ENCODE measurements around the gene OR6Y1. TPM values are rescaled to one million over a fixed set of nuclear protein-coding genes. Genes with fewer than 3 reads are reported as not detected.
A peak's percentile ranks its signal among the peaks of the same experiment; 100 is the strongest.

OR6Y1 gene
- total and polyA plus RNA-seq, 2 donors from 2014 or later: not detected

DNA sequence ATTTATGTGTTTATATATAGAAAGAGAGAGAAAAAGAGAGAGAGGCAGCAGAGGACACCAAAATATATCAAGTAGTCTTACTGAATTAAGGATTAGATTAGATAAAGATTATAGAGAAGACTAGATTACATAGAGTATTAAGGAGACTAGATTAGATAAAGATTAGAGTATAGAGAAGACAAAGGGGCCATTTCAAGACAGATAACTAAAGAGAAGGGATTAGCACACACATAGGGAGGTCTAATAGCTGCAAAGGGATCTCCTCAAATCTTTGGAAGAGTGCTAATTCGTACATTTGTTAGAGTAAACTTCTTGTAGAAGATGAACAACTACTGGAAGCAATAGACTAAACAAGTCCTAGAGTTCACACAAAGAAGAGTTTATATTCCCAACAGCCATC lies 34.2 kb downstream of the OR6Y1 start:
- TF ChIP-seq, protein P1, sequence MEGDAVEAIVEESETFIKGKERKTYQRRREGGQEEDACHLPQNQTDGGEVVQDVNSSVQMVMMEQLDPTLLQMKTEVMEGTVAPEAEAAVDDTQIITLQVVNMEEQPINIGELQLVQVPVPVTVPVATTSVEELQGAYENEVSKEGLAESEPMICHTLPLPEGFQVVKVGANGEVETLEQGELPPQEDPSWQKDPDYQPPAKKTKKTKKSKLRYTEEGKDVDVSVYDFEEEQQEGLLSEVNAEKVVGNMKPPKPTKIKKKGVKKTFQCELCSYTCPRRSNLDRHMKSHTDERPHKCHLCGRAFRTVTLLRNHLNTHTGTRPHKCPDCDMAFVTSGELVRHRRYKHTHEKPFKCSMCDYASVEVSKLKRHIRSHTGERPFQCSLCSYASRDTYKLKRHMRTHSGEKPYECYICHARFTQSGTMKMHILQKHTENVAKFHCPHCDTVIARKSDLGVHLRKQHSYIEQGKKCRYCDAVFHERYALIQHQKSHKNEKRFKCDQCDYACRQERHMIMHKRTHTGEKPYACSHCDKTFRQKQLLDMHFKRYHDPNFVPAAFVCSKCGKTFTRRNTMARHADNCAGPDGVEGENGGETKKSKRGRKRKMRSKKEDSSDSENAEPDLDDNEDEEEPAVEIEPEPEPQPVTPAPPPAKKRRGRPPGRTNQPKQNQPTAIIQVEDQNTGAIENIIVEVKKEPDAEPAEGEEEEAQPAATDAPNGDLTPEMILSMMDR (IDR thresholded peaks at IDR 0.05; ENCODE audit: borderline replicate concordance, extremely low read depth, insufficient read depth): no peak
- no peak overlapping the region for H3K9ac ChIP-seq (ENCODE audit: low read length in 3 of 3)
- H3K27me3 ChIP-seq (ENCODE audit: control insufficient read depth, insufficient read depth, low read length): no peaks in the 10 kb centered on the region
- intact Hi-C loops (cut with DNase I): no loop called here
- H3K9me3 ChIP-seq (ENCODE audit: control insufficient read depth in 2 of 3, insufficient read depth in 1 of 3, low read length in 3 of 3): no peaks in the 10 kb centered on the region
- H3K27ac ChIP-seq (ENCODE audit: low read depth in 2 of 2, low read length in 2 of 2): no peak overlapping the region
- H3K4me1 ChIP-seq (ENCODE audit: control insufficient read depth in 2 of 3, insufficient read depth in 2 of 3, low read depth in 1 of 3, low read length in 3 of 3): no peaks in the 10 kb centered on the region
- H3K4me3 ChIP-seq (ENCODE audit: low read length in 3 of 3): no peak overlapping the region
- no peak for DNase-seq
- no peak for FAIRE-seq
- no peaks in the 10 kb centered on the region for H3K36me3 ChIP-seq (ENCODE audit: control insufficient read depth in 2 of 3, insufficient read depth in 3 of 3, low read length in 3 of 3)

DNA sequence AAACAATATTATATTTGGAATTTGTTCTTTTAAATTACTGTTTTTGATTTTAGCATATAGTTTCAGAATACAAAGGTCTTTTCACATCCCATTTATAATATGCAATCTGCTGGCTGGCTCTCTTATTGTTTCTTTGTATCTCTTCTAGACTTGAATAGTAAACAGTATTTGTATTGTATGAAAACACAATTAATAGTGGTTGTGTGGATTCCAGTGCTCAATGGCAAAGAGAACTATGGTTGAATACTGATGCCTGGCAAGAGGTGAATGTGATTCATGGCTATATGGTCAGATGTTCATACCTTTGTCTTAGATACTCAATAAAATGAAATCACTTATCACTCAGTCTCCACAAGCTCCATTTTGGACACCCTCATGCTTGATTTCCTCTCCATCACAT lies 37.2 kb downstream of the OR6Y1 start:
- Histone ChIP-seq H3K4me3 (ENCODE audit: low read length in 3 of 3) (no peak overlapping the region), H3K27me3 (ENCODE audit: control insufficient read depth, insufficient read depth, low read length) (no peaks in the 10 kb centered on the region), H3K9me3 (ENCODE audit: control insufficient read depth in 2 of 3, insufficient read depth in 1 of 3, low read length in 3 of 3) (no peaks in the 10 kb centered on the region), H3K36me3 (ENCODE audit: control insufficient read depth in 2 of 3, insufficient read depth in 3 of 3, low read length in 3 of 3) (no peaks in the 10 kb centered on the region), H3K27ac (ENCODE audit: low read depth in 2 of 2, low read length in 2 of 2) (no peak overlapping the region), H3K9ac (ENCODE audit: low read length in 3 of 3) (no peak overlapping the region), H3K4me1 (ENCODE audit: control insufficient read depth in 2 of 3, insufficient read depth in 2 of 3, low read depth in 1 of 3, low read length in 3 of 3) (no peaks in the 10 kb centered on the region)
- intact Hi-C loops (cut with DNase I): no loop called here
- FAIRE-seq: no peak
- TF ChIP-seq, protein P1 (IDR thresholded peaks at IDR 0.05; ENCODE audit: borderline replicate concordance, extremely low read depth, insufficient read depth): no peak
- no peak for DNase-seq

DNA sequence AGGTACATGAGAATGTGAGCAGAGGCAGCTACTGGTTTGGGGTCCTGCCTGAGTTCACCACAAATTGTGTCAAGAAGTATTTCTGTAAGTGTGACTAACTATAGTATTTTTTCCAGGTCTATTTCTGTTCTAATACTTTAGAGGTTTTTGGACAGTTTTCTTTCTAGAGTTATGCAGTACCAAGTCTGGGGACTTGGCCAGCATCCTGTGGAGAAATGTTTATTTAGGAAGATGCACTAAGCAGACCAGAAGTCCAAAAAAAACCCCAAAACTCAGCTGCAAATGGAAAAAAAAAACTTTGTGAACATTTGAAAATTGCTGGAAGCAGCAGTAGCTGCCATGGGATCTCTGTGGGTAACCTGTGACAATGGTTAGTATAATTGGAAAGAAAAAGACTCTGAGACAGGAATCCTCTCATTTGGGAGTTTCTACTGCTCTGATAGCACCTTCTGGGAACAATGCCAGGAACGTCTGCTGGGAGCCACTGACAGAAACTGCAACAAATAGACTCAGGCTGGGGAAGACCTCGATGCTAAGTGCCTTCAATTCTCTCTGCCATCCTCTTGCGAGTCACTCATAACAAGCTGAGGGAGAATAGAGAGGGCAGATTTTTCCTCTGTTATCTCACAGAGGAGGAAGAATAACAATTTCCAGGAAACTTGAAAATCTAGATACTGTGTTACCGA lies 44.6 kb downstream of the OR6Y1 start:
- no peaks in the 10 kb centered on the region for H3K9me3 ChIP-seq (ENCODE audit: control insufficient read depth in 2 of 3, insufficient read depth in 1 of 3, low read length in 3 of 3)
- no peaks in the 10 kb centered on the region for H3K27me3 ChIP-seq (ENCODE audit: control insufficient read depth, insufficient read depth, low read length)
- intact Hi-C loops (cut with DNase I): no loop called here
- no peaks in the 10 kb centered on the region for H3K36me3 ChIP-seq (ENCODE audit: control insufficient read depth in 2 of 3, insufficient read depth in 3 of 3, low read length in 3 of 3)
- no peak overlapping the region for H3K4me3 ChIP-seq (ENCODE audit: low read length in 3 of 3)
- H3K9ac ChIP-seq (ENCODE audit: low read length in 3 of 3): no peak overlapping the region
- no peaks in the 10 kb centered on the region for H3K4me1 ChIP-seq (ENCODE audit: control insufficient read depth in 2 of 3, insufficient read depth in 2 of 3, low read depth in 1 of 3, low read length in 3 of 3)
- DNase-seq (peak in 2 of 5 donors; percentile 2), FAIRE-seq (no peak)
- TF ChIP-seq, protein P1 (IDR thresholded peaks at IDR 0.05; ENCODE audit: borderline replicate concordance, extremely low read depth, insufficient read depth): no peak
- H3K27ac ChIP-seq (ENCODE audit: low read depth in 2 of 2, low read length in 2 of 2): no peak overlapping the region

DNA sequence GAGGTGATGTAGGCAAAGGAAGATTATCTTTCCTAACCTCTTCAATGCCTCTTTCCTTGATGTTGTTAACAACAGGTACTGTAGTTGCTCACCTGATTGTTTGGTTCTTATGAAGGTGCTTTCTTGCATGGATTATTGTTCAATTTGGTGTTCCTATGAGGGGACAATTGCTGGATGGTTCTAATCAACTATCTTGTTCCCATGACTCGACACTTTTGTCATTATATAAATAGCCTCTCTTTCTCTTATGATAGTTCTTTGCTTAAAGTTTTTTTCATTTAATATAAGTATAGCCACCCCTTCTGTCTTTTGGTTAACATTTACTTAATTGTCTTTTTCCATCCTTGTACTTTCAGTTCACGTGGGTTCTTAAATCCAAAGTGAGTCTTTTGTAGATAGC lies 46.7 kb downstream of the OR6Y1 start:
- H3K4me1 ChIP-seq (ENCODE audit: control insufficient read depth in 2 of 3, insufficient read depth in 2 of 3, low read depth in 1 of 3, low read length in 3 of 3): no peaks in the 10 kb centered on the region
- FAIRE-seq: no peak
- no peaks in the 10 kb centered on the region for H3K36me3 ChIP-seq (ENCODE audit: control insufficient read depth in 2 of 3, insufficient read depth in 3 of 3, low read length in 3 of 3)
- intact Hi-C loops (cut with DNase I): no loop called here
- H3K4me3 ChIP-seq (ENCODE audit: low read length in 3 of 3): no peak overlapping the region
- no peaks in the 10 kb centered on the region for H3K9me3 ChIP-seq (ENCODE audit: control insufficient read depth in 2 of 3, insufficient read depth in 1 of 3, low read length in 3 of 3)
- no peak for DNase-seq
- H3K27me3 ChIP-seq (ENCODE audit: control insufficient read depth, insufficient read depth, low read length): no peaks in the 10 kb centered on the region
- H3K9ac ChIP-seq (ENCODE audit: low read length in 3 of 3): no peak overlapping the region
- TF ChIP-seq, protein P1 (IDR thresholded peaks at IDR 0.05; ENCODE audit: borderline replicate concordance, extremely low read depth, insufficient read depth): no peak
- H3K27ac ChIP-seq (ENCODE audit: low read depth in 2 of 2, low read length in 2 of 2): no peak overlapping the region

Measured in kidney (tissue), 14 donors.